Epidermal melanocyte (primary cell): ENCODE results near the gene MEGF11.

Experiments used
- DNase-seq: peaks from one replicate; pipeline ENCODE4 v3.0.0; 2011; ENCODE audit warnings: low spot score; ENCODE audit not compliant: insufficient read length

The MEGF11 gene

GRCh38 chr15:65949491-65949890 lies 304.1 kb downstream of the MEGF11 start:
- DNase-seq: no peak

- DNase-seq: no peak
Observed at GRCh38 chr15:65949011-65949410, 304.5 kb downstream of the MEGF11 start.

GRCh38 chr15:65948383-65948782 lies 305.2 kb downstream of the MEGF11 start:
- no peak for DNase-seq

- DNase-seq: no peak
Observed at GRCh38 chr15:65947041-65947440, 306.5 kb downstream of the MEGF11 start.

GRCh38 chr15:65945616-65946015 lies 307.9 kb downstream of the MEGF11 start:
- no peak for DNase-seq

GRCh38 chr15:65944404-65944803 lies 309.1 kb downstream of the MEGF11 start:
- DNase-seq: no peak

GRCh38 chr15:65942436-65942835 lies 311.1 kb downstream of the MEGF11 start:
- DNase-seq: no peak

GRCh38 chr15:65940618-65940909 lies 313.0 kb downstream of the MEGF11 start:
- no peak for DNase-seq

GRCh38 chr15:65939901-65940617 lies 313.5 kb downstream of the MEGF11 start:
- DNase-seq: peak; percentile 81

GRCh38 chr15:65938604-65939003 lies 314.9 kb downstream of the MEGF11 start:
- DNase-seq: no peak

GRCh38 chr15:65937476-65937875 lies 316.1 kb downstream of the MEGF11 start:
- no peak for DNase-seq

- DNase-seq: no peak
Observed at GRCh38 chr15:65937054-65937453, 316.5 kb downstream of the MEGF11 start.

- DNase-seq: no peak
Observed at GRCh38 chr15:65936282-65936681, 317.3 kb downstream of the MEGF11 start.

- no peak for DNase-seq
Observed at GRCh38 chr15:65935391-65935790, 318.2 kb downstream of the MEGF11 start.

- DNase-seq: no peak
Observed at GRCh38 chr15:65931221-65931620, 322.3 kb downstream of the MEGF11 start.

GRCh38 chr15:65930134-65930533 lies 323.4 kb downstream of the MEGF11 start:
- no peak for DNase-seq

- DNase-seq: no peak
Observed at GRCh38 chr15:65929573-65929972, 324.0 kb downstream of the MEGF11 start.

GRCh38 chr15:65927545-65927944 lies 326.0 kb downstream of the MEGF11 start:
- no peak for DNase-seq

GRCh38 chr15:65926899-65927298 lies 326.7 kb downstream of the MEGF11 start:
- DNase-seq: no peak

GRCh38 chr15:65926459-65926858 lies 327.1 kb downstream of the MEGF11 start:
- no peak for DNase-seq

GRCh38 chr15:65925338-65925737 lies 328.2 kb downstream of the MEGF11 start:
- no peak for DNase-seq

- no peak for DNase-seq
Observed at GRCh38 chr15:65924004-65924403, 329.5 kb downstream of the MEGF11 start.

- no peak for DNase-seq
Observed at GRCh38 chr15:65923264-65923663, 330.3 kb downstream of the MEGF11 start.

- no peak for DNase-seq
Observed at GRCh38 chr15:65922621-65923020, 330.9 kb downstream of the MEGF11 start.
